HG03442 (cell line): Measurements from ENCODE around the gene PIEZO1.
"Not testable (repeated sequence)": the region's sequence is repeated elsewhere in the genome, so short reads cannot be mapped to it uniquely, and the experiment has no call there.

Experiments
- ATAC-seq: cut with Tn5 transposase; IDR thresholded peaks from one replicate; pipeline ENCODE4 v1.9.1; 2021; ENCODE audit warnings: mild to moderate bottlenecking, moderate library complexity; ENCODE audit not compliant: unreplicated experiment

PIEZO1 gene

GRCh38 chr16:88677721-88678120 lies 107.3 kb downstream of the PIEZO1 start:
- no peak for ATAC-seq

GRCh38 chr16:88676502-88677242 lies 108.3 kb downstream of the PIEZO1 start:
- no peak for ATAC-seq

DNA sequence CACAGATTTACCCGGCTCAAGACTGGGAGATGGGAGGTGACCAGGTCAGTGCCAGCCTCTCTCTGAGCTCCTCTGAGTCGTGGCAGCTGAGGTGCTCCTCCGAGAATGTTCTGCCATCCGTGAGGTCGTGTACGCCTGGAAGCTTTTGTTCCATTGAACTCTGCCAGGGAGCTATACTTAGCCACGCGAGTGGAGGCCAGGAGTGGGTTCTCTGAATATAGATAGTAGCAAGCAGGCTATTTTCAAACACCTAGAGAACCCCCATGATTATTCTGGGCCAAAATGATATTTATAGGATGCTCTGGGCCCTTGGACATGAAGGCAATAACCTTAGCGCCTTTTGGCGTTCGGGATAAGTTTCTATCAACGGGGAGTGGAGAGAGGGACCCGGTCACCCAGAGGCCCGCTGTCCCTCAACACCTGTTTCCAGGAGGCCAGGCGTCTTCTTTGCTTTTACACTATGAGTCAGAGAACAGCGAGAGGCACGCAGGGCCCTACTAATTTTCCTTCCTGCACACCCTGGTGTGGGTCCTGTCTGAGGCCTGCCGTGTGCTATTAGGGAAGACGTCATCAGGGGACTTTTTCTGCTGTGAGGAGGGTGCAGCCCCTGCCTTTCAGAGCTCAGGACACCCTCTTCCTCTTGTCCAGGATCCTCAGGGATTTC lies 111.2 kb downstream of the PIEZO1 start:
- ATAC-seq, result no peak

GRCh38 chr16:88672776-88673175 lies 112.2 kb downstream of the PIEZO1 start:
- ATAC-seq, result no peak

DNA sequence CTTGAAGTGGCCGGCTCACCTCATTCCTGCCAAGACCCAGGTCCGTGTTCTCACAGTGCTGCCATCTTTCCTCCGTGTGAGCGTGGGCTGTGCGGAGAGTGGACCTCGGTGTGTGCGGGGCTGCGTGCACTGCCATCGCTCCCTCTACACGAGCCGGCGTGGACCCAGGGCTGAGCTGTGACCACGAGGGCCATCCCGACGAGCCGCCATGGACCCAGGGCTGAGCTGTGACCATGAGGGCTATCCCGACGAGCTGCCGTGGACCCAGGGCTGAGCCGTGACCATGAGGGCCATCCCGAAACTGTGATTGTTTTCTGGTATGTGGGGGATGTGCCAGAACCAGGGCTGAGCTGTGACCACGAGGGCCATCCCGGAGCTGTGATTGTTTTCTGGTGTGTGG lies 113.2 kb downstream of the PIEZO1 start:
- no peak for ATAC-seq

DNA sequence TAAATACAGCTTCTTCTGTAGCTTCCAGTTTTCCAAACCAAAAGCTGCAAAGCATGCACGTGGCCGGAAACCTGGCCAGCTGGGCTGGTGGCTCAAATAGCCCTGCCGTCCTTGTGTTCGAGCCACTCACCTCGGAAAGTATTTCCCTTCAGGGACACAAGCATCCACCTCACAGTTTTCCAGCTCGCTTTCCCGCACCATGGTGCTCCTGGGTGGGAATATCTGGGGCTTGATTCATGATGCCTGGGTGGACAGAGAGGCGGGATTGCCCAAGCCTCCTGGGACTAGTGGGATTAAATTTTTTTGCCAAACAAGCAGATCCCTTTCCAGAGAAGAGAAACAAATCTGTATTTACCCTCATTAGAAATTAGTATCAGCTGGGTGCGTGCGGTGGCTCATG lies 115.0 kb downstream of the PIEZO1 start:
- ATAC-seq, result no peak

GRCh38 chr16:88669493-88669892 lies 115.5 kb downstream of the PIEZO1 start:
- ATAC-seq, result not testable (repeated sequence)

- no peak for ATAC-seq
Measured at GRCh38 chr16:88667461-88667860, 117.6 kb downstream of the PIEZO1 start.

DNA sequence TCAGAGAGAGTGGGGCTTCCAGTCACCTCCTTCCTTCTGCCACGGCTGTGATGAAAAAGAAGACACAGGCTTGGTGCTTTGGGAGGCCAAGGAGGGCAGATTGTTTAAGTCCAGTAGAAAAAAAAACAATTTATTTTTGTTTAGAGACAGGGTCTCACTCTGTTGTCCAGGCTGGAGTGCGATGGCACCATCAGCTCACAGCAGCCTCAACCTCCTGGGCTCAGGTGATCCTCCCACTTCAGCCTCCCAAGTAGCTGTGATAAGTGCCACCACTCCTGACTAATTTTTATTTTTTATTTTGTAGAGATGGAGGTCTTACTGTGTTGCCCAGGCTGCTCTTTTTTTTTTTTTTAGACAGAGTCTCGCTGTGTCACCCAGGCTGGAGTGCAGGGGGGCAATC lies 119.5 kb downstream of the PIEZO1 start:
- no peak for ATAC-seq
